GM13977 (cell line): ENCODE measurements around the gene LDLRAD3.
"Not testable (repeated sequence)": the region's sequence is repeated elsewhere in the genome, so short reads cannot be mapped to it uniquely, and the experiment has no call there.

ENCODE experiments used
- DNase-seq: peaks from one replicate; pipeline ENCODE4 v3.0.0; 2012; ENCODE audit warnings: low spot score
- CTCF ChIP-seq: IDR thresholded peaks from 2 replicates; pipeline ENCODE4 v1.5.1; 2012; ENCODE audit warnings: mild to moderate bottlenecking, control low read depth; ENCODE audit not compliant: insufficient read depth; ENCODE audit errors: extremely low read depth, missing control alignments
- in situ Hi-C: fragments of 300-500 bp; cut with MboI; formaldehyde crosslinking; loops from one replicate; pipeline ENCODE4 v1.12.0; 2022; ENCODE audit warnings: low sequenced_read_pairs, low pct_unique_long_range_greater_than_20kb, mixed read lengths, inconsistent platforms; ENCODE audit not compliant: unreplicated experiment

The LDLRAD3 gene

GRCh38 chr11:36011574-36011973 lies 67.7 kb downstream of the LDLRAD3 start:
- no peak for DNase-seq
- in situ Hi-C loops: no loop called here
- TF ChIP-seq CTCF: no peak

GRCh38 chr11:36012455-36012854 lies 68.6 kb downstream of the LDLRAD3 start:
- in situ Hi-C loops: no loop called here
- DNase-seq: no peak
- TF ChIP-seq CTCF: no peak

- TF ChIP-seq CTCF: no peak
- DNase-seq: no peak
- in situ Hi-C loops: no loop called here
Measured at GRCh38 chr11:36012979-36013378, 69.1 kb downstream of the LDLRAD3 start.

GRCh38 chr11:36013446-36013845 lies 69.6 kb downstream of the LDLRAD3 start:
- DNase-seq, in situ Hi-C loops: not testable (repeated sequence)

GRCh38 chr11:36013950-36014897 lies 70.4 kb downstream of the LDLRAD3 start:
- in situ Hi-C loops: no loop called here
- no peak for DNase-seq
- TF ChIP-seq CTCF: no peak

GRCh38 chr11:36014898-36015665 lies 71.2 kb downstream of the LDLRAD3 start:
- in situ Hi-C loops: no loop called here
- DNase-seq: no peak
- no peak for TF ChIP-seq CTCF

- TF ChIP-seq CTCF: no peak
- in situ Hi-C loops: no loop called here
- DNase-seq: no peak
Measured at GRCh38 chr11:36015799-36016198, 71.9 kb downstream of the LDLRAD3 start.
